T-cell (primary cell): ENCODE results near the gene PSAT1. TPM values are rescaled to one million over a fixed set of nuclear protein-coding genes. Genes with fewer than 3 reads are reported as not detected.

Source experiments
- ATAC-seq, 4 experiments: fragments of 200-7000 bp in 3 of 4; fragments of 150-1000 bp in 1 of 4; cut with Tn5 transposase; replicated peaks in 1 of 4; 1 replicate in 3 of 4; 2 replicates in 1 of 4; pipeline ENCODE4 v1.10.0; 2021; ENCODE audit warnings: moderate library complexity in 3 of 4, mild to moderate bottlenecking in 2 of 4, moderate number of reproducible peaks in 1 of 4
- CTCF ChIA-PET, 2 donors: fragments of 300-600 bp; sonication (Branson Sonifier 250); formaldehyde crosslinking; loops; one replicate each; lab custom pipeline; 2022; ENCODE audit warnings: antibody characterized with exemption in 2 of 2; lab: Charles Lee
- POLR2A ChIA-PET, 2 donors: fragments of 300-600 bp; sonication (Branson Sonifier 250); formaldehyde crosslinking; loops; one replicate each; lab custom pipeline; 2022; ENCODE audit warnings: antibody characterized with exemption in 2 of 2; lab: Charles Lee
- DNase-seq, 35 experiments: peaks; one replicate each; pipeline versions ENCODE4 v3.0.0 to v3.0.0-alpha.2; 2013 to 2023
- H3K27ac ChIP-seq: one replicate; pipeline ENCODE4 v1.5.1; 2013; ENCODE audit warnings: low read length
- H3K27me3 ChIP-seq, 2 experiments: replicated peaks in 1 of 2; 1 replicate in 1 of 2; 2 replicates in 1 of 2; pipeline versions ENCODE4 v1.6.1 to v1.7.0; 2013; ENCODE audit warnings: low read length in 1 of 2, mixed read lengths in 1 of 2; ENCODE audit not compliant: control insufficient read depth in 2 of 2, insufficient read depth in 2 of 2; ENCODE audit errors: extremely low read depth in 1 of 2
- H3K36me3 ChIP-seq, 2 donors: 1 replicate in 1 of 2; 2 replicates in 1 of 2; pipeline versions ENCODE4 v1.6.1 to v1.7.0; 2013; ENCODE audit warnings: low read length in 1 of 2; ENCODE audit not compliant: control insufficient read depth in 2 of 2, insufficient read depth in 1 of 2; ENCODE audit errors: extremely low read depth in 1 of 2
- H3K4me1 ChIP-seq, 2 experiments: 1 replicate in 1 of 2; 2 replicates in 1 of 2; pipeline versions ENCODE4 v1.6.1 to v1.7.0; 2013; ENCODE audit warnings: low read length in 2 of 2, mixed read lengths in 1 of 2; ENCODE audit not compliant: insufficient read depth in 2 of 2, control insufficient read depth in 1 of 2; ENCODE audit errors: extremely low read depth in 1 of 2
- H3K4me3 ChIP-seq, 2 donors: 1 replicate in 1 of 2; 2 replicates in 1 of 2; pipeline versions ENCODE4 v1.5.1 to v1.7.0; 2013; ENCODE audit warnings: mild to moderate bottlenecking in 2 of 2, low read length in 1 of 2, moderate library complexity in 1 of 2; ENCODE audit not compliant: control insufficient read depth in 1 of 2; ENCODE audit errors: extremely low read depth in 1 of 2
- H3K9me3 ChIP-seq: 2 replicates; pipeline ENCODE4 v1.7.0; 2013
- H3K27ac Mint-ChIP-seq, 2 donors: one replicate each; pipeline ENCODE4 v1.8.0; 2020 to 2021; ENCODE audit warnings: mild to moderate bottlenecking in 2 of 2, mixed read lengths in 2 of 2
- H3K27me3 Mint-ChIP-seq, 2 donors: one replicate each; pipeline ENCODE4 v1.8.0; 2021 to 2022; ENCODE audit warnings: mixed read lengths in 2 of 2
- H3K36me3 Mint-ChIP-seq: one replicate; pipeline ENCODE4 v1.8.0; 2021; ENCODE audit warnings: mixed read lengths
- H3K4me1 Mint-ChIP-seq, 3 donors: one replicate each; pipeline ENCODE4 v1.8.0; 2020 to 2022; ENCODE audit warnings: mixed read lengths in 3 of 3, mild to moderate bottlenecking in 1 of 3
- H3K4me3 Mint-ChIP-seq, 3 donors: one replicate each; pipeline ENCODE4 v1.8.0; 2020 to 2022; ENCODE audit warnings: mild to moderate bottlenecking in 3 of 3, mixed read lengths in 3 of 3, moderate library complexity in 3 of 3
- H3K9me3 Mint-ChIP-seq, 3 donors: one replicate each; pipeline ENCODE4 v1.8.0; 2020 to 2022; ENCODE audit warnings: mixed read lengths in 3 of 3
- WGBS: methylation state at CpG from one replicate; pipeline ENCODE4 v1.1.5; 2013; ENCODE audit warnings: missing lambda C conversion rate; ENCODE audit not compliant: insufficient coverage; 5-methylcytosine and 5-hydroxymethylcytosine counted together
- total RNA-seq, 35 experiments: library from RNA in 6 of 35; stranded (reverse) in 6 of 35; fragments of 120-200 nt in 1 of 35; gene quantifications; one replicate each; pipeline versions ENCODE4 v1.2.1 to v1.2.4 and lab custom pipeline; 2013 to 2026

PSAT1 gene
- total RNA-seq, 5 donors from 2014 or later (not counting 1 experiment from before 2014, with no cell fraction given): 2.0 to 37.3 (median 24.9) TPM

- ATAC-seq: no peak
- Mint-ChIP-seq H3K4me1 (peaks cover 12 to 19% (median 15%) of the 10 kb centered on the region in 3 donors), H3K36me3 (peaks cover 33% of the 10 kb centered on the region), H3K27me3 (peaks cover 0 to 1% of the 10 kb centered on the region in 2 donors), H3K9me3 (no peaks in the 10 kb centered on the region), H3K4me3 (no peak overlapping the region), H3K27ac (no peak overlapping the region)
- ChIA-PET POLR2A (no interaction called here), CTCF (interaction anchor here (0.6 kb wide), 2 partner anchors 869 to 993 kb away, joined by 3 read pairs; no protein-coding TSS in a partner anchor)
- Histone ChIP-seq H3K4me3 (no peak overlapping the region), H3K27me3 (peaks cover 0 to 11% of the 10 kb centered on the region in 2 experiments), H3K27ac (no peak overlapping the region), H3K4me1 (peaks cover 3 to 21% of the 10 kb centered on the region in 2 experiments), H3K9me3 (no peaks in the 10 kb centered on the region), H3K36me3 (peaks cover 7 to 8% of the 10 kb centered on the region in 2 donors)
- no CpG with 5 or more reads among the region's 2 CpGs for WGBS
- DNase-seq: no peak
Measured at GRCh38 chr9:78301466-78301865, 4.5 kb downstream of the PSAT1 start.

- no peak overlapping the region for H3K27ac Mint-ChIP-seq
- 100% methylated on average over 1 of the region's 3 CpGs for WGBS
Measured at GRCh38 chr9:78303377-78304062, 6.6 kb downstream of the PSAT1 start.

GRCh38 chr9:78304357-78304756 lies 7.4 kb downstream of the PSAT1 start:
- Mint-ChIP-seq H3K4me3 (no peak overlapping the region), H3K36me3 (peaks cover 46% of the 10 kb centered on the region), H3K4me1 (no peaks in the 10 kb centered on the region), H3K27ac (no peak overlapping the region), H3K27me3 (no peaks in the 10 kb centered on the region), H3K9me3 (no peaks in the 10 kb centered on the region)
- ChIA-PET POLR2A (no interaction called here), CTCF (no interaction called here)
- Histone ChIP-seq H3K27me3 (no peaks in the 10 kb centered on the region), H3K27ac (no peak overlapping the region), H3K4me1 (no peaks in the 10 kb centered on the region), H3K9me3 (no peaks in the 10 kb centered on the region), H3K36me3 (peaks cover 8 to 9% of the 10 kb centered on the region in 2 donors), H3K4me3 (no peak overlapping the region)
- no peak for ATAC-seq
- no CpG with 5 or more reads among the region's 1 CpG for WGBS
- no peak for DNase-seq

More at GRCh38 chr9:78303377-78304062, 6.6 kb downstream of the PSAT1 start:
- H3K9me3 ChIP-seq: no peaks in the 10 kb centered on the region
- peaks cover 0 to 1% of the 10 kb centered on the region in 2 experiments for H3K27me3 ChIP-seq
- ATAC-seq: no peak
- H3K36me3 Mint-ChIP-seq: peaks cover 43% of the 10 kb centered on the region
- ChIA-PET POLR2A (no interaction called here), CTCF (no interaction called here)
- H3K9me3 Mint-ChIP-seq: no peaks in the 10 kb centered on the region
- H3K36me3 ChIP-seq: peaks cover 7 to 8% of the 10 kb centered on the region in 2 donors
- no peak overlapping the region for H3K4me3 ChIP-seq
- H3K4me3 Mint-ChIP-seq: no peak overlapping the region
- H3K4me1 Mint-ChIP-seq: peaks cover 0 to 2% (median under 1%) of the 10 kb centered on the region in 3 donors
- DNase-seq: no peak
- H3K27me3 Mint-ChIP-seq: no peaks in the 10 kb centered on the region
- peaks cover 0 to under 1% of the 10 kb centered on the region in 2 experiments for H3K4me1 ChIP-seq
- H3K27ac ChIP-seq: no peak overlapping the region

- H3K36me3 Mint-ChIP-seq: peaks cover 53% of the 10 kb centered on the region
- no peak for ATAC-seq
- WGBS: 85% methylated on average over 9 of the region's 16 CpGs
Measured at GRCh38 chr9:78306222-78307076, 9.5 kb downstream of the PSAT1 start.

GRCh38 chr9:78307360-78307759 lies 10.4 kb downstream of the PSAT1 start:
- Histone ChIP-seq H3K4me3 (no peak overlapping the region), H3K36me3 (peaks cover 10 to 20% of the 10 kb centered on the region in 2 donors), H3K9me3 (no peaks in the 10 kb centered on the region), H3K27me3 (no peaks in the 10 kb centered on the region), H3K4me1 (no peaks in the 10 kb centered on the region), H3K27ac (no peak overlapping the region)
- Mint-ChIP-seq H3K4me3 (no peak overlapping the region), H3K27ac (no peak overlapping the region), H3K27me3 (no peaks in the 10 kb centered on the region), H3K9me3 (no peaks in the 10 kb centered on the region), H3K4me1 (no peaks in the 10 kb centered on the region), H3K36me3 (peaks cover 47% of the 10 kb centered on the region)
- no peak for DNase-seq
- no CpG with 5 or more reads among the region's 2 CpGs for WGBS
- ATAC-seq: no peak
- ChIA-PET POLR2A (no interaction called here), CTCF (no interaction called here)

More at GRCh38 chr9:78306222-78307076, 9.5 kb downstream of the PSAT1 start:
- Histone ChIP-seq H3K36me3 (peaks cover 10 to 20% of the 10 kb centered on the region in 2 donors), H3K9me3 (no peaks in the 10 kb centered on the region), H3K27me3 (no peaks in the 10 kb centered on the region), H3K4me3 (no peak overlapping the region), H3K27ac (no peak overlapping the region), H3K4me1 (no peaks in the 10 kb centered on the region)
- no peaks in the 10 kb centered on the region for H3K4me1 Mint-ChIP-seq
- no peak overlapping the region for H3K27ac Mint-ChIP-seq
- H3K9me3 Mint-ChIP-seq: no peaks in the 10 kb centered on the region
- DNase-seq: no peak
- H3K4me3 Mint-ChIP-seq: no peak overlapping the region
- ChIA-PET CTCF (no interaction called here), POLR2A (no interaction called here)
- no peaks in the 10 kb centered on the region for H3K27me3 Mint-ChIP-seq

GRCh38 chr9:78309066-78309465 lies 12.1 kb downstream of the PSAT1 start:
- no peak for ATAC-seq
- Histone ChIP-seq H3K4me3 (no peak overlapping the region), H3K27ac (no peak overlapping the region), H3K36me3 (peaks cover 10 to 20% of the 10 kb centered on the region in 2 donors), H3K27me3 (no peaks in the 10 kb centered on the region), H3K4me1 (no peaks in the 10 kb centered on the region), H3K9me3 (no peaks in the 10 kb centered on the region)
- ChIA-PET CTCF (no interaction called here), POLR2A (no interaction called here)
- Mint-ChIP-seq H3K9me3 (no peaks in the 10 kb centered on the region), H3K27me3 (no peaks in the 10 kb centered on the region), H3K4me1 (no peaks in the 10 kb centered on the region), H3K4me3 (no peak overlapping the region), H3K36me3 (peaks cover 47% of the 10 kb centered on the region), H3K27ac (no peak overlapping the region)
- WGBS: no CpG with 5 or more reads among the region's 6 CpGs
- DNase-seq: no peak
